Fibroblast of lung (primary cell): ENCODE measurements around the gene TEX38. TPM values are rescaled to one million over a fixed set of nuclear protein-coding genes. Genes with fewer than 3 reads are reported as not detected.
A peak's percentile ranks its signal among the peaks of the same experiment; 100 is the strongest.

Source experiments
- DNase-seq, 2 donors: peaks; one replicate each; pipeline versions ENCODE4 v3.0.0 to v3.0.0-alpha.2; 2010; ENCODE audit warnings: low read depth in 2 of 2
- H2AFZ ChIP-seq: 2 replicates; pipeline ENCODE4 v1.5.1; 2012; ENCODE audit warnings: low read length, control low read depth, inconsistent platforms
- H3K27ac ChIP-seq: 2 replicates; pipeline ENCODE4 v1.5.1; 2011; ENCODE audit warnings: low read length, control low read depth; ENCODE audit not compliant: insufficient read depth
- H3K27me3 ChIP-seq: 2 replicates; pipeline ENCODE4 v1.5.1; 2011; ENCODE audit warnings: mild to moderate bottlenecking, low read length; ENCODE audit not compliant: control insufficient read depth, insufficient read depth
- H3K36me3 ChIP-seq: 2 replicates; pipeline ENCODE4 v1.5.1; 2011; ENCODE audit warnings: low read length; ENCODE audit not compliant: control insufficient read depth, insufficient read depth
- H3K4me1 ChIP-seq: 2 replicates; pipeline ENCODE4 v1.5.1; 2011; ENCODE audit warnings: low read length; ENCODE audit not compliant: control insufficient read depth, insufficient read depth; ENCODE audit errors: extremely low read depth
- H3K4me2 ChIP-seq: 2 replicates; pipeline ENCODE4 v1.5.1; 2011; ENCODE audit warnings: low read length, control low read depth; ENCODE audit not compliant: insufficient read depth; ENCODE audit errors: extremely low read depth
- H3K4me3 ChIP-seq, 4 experiments: fragments of 200-600 bp in 1 of 4; sonication (generic) in 1 of 4; replicated peaks in 1 of 4; 2 replicates each; pipeline ENCODE4 v1.5.1; 2011 to 2016; ENCODE audit warnings: low read length in 4 of 4, low read depth in 3 of 4, mild to moderate bottlenecking in 3 of 4, control low read depth in 2 of 4, inconsistent platforms in 1 of 4, mixed read lengths in 1 of 4; ENCODE audit not compliant: insufficient read depth in 1 of 4; ENCODE audit errors: control extremely low read depth in 1 of 4
- H3K79me2 ChIP-seq: 2 replicates; pipeline ENCODE4 v1.5.1; 2012; ENCODE audit warnings: mild to moderate bottlenecking, low read length, inconsistent platforms; ENCODE audit not compliant: control insufficient read depth, insufficient read depth
- H3K9ac ChIP-seq: 2 replicates; pipeline ENCODE4 v1.5.1; 2011; ENCODE audit warnings: mild to moderate bottlenecking, low read length, control low read depth; ENCODE audit not compliant: insufficient read depth
- H3K9me3 ChIP-seq: 2 replicates; pipeline ENCODE4 v1.5.1; 2012; ENCODE audit warnings: low read depth, low read length; ENCODE audit not compliant: control insufficient read depth, insufficient read depth
- H4K20me1 ChIP-seq: 2 replicates; pipeline ENCODE4 v1.5.1; 2011; ENCODE audit warnings: low read length; ENCODE audit not compliant: control insufficient read depth, insufficient read depth; ENCODE audit errors: extremely low read depth
- EZH2 ChIP-seq: IDR thresholded peaks from 2 replicates; pipeline ENCODE4 v1.5.1; 2012; ENCODE audit warnings: low read length, control low read depth, mild to moderate bottlenecking; ENCODE audit errors: missing control alignments
- polyA plus RNA-seq, 2 donors: library from polyadenylated mRNA; depleted of rRNA in 1 of 2; stranded (reverse) in 1 of 2; unstranded in 1 of 2; fragments of >200 nt; gene quantifications; 2 replicates each; pipeline ENCODE4 v1.2.1, GENCODE V29; 2011 to 2012; ENCODE audit warnings: missing spikeins in 1 of 2
- total RNA-seq: library from RNA; depleted of rRNA; stranded (reverse); fragments of >200 nt; gene quantifications from 2 replicates; pipeline ENCODE4 v1.2.1, GENCODE V29; 2014
- TF ChIP-seq, protein P1 (sequence below), 2 donors: IDR thresholded peaks in 1 of 2; conservative IDR thresholded peaks in 1 of 2; 1 replicate in 1 of 2; 2 replicates in 1 of 2; pipeline ENCODE4 v1.5.1; 2011 to 2012; ENCODE audit warnings: low read length in 2 of 2, control low read depth in 1 of 2, inconsistent platforms in 1 of 2, low read depth in 1 of 2, mild to moderate bottlenecking in 1 of 2

The TEX38 gene
- total and polyA plus RNA-seq, 2 donors (not counting 1 experiment from before 2014, with no cell fraction given): not detected

DNA sequence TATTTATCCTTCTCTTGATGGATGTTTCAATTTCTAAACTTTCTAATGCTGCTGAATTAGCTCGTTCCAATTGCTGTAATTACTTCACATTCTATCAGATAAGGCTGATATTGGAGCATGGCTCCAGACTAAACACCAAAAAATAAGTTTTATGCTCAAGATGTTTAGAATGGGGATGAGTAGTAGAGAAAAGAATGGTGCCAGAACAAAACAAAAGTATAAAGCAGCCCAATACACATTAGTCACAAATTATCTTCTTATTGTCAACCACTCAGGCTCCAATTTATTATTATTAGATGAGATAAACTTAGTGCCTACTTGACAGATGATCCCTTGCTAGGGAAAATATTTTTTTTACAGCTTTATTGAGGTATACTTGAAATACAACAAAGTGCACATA is 25.3 kb upstream of the TEX38 start:
- H3K27ac ChIP-seq: no peak overlapping the region

GRCh38 chr1:46646844-46647243 is 24.8 kb upstream of the TEX38 start:
- no peak overlapping the region for H3K27ac ChIP-seq
- no peak overlapping the region for H3K4me2 ChIP-seq
- no peak overlapping the region for H3K9ac ChIP-seq
- H3K27me3 ChIP-seq: no peaks in the 10 kb centered on the region
- no peak for TF ChIP-seq EZH2
- TF ChIP-seq, protein P1, sequence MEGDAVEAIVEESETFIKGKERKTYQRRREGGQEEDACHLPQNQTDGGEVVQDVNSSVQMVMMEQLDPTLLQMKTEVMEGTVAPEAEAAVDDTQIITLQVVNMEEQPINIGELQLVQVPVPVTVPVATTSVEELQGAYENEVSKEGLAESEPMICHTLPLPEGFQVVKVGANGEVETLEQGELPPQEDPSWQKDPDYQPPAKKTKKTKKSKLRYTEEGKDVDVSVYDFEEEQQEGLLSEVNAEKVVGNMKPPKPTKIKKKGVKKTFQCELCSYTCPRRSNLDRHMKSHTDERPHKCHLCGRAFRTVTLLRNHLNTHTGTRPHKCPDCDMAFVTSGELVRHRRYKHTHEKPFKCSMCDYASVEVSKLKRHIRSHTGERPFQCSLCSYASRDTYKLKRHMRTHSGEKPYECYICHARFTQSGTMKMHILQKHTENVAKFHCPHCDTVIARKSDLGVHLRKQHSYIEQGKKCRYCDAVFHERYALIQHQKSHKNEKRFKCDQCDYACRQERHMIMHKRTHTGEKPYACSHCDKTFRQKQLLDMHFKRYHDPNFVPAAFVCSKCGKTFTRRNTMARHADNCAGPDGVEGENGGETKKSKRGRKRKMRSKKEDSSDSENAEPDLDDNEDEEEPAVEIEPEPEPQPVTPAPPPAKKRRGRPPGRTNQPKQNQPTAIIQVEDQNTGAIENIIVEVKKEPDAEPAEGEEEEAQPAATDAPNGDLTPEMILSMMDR (conservative IDR thresholded peaks at IDR 0.05 in 1 of 2, IDR thresholded peaks at IDR 0.05 in 1 of 2; ENCODE audit: low read depth in 1 of 2, low read length in 2 of 2): no peak
- no peaks in the 10 kb centered on the region for H4K20me1 ChIP-seq
- peaks cover 6% of the 10 kb centered on the region for H3K4me1 ChIP-seq
- no peaks in the 10 kb centered on the region for H3K9me3 ChIP-seq
- no peak overlapping the region for H2AFZ ChIP-seq
- H3K4me3 ChIP-seq: no peak overlapping the region
- DNase-seq: peak in 1 of 2 donors; percentile 88
- no peaks in the 10 kb centered on the region for H3K79me2 ChIP-seq
- H3K36me3 ChIP-seq: peaks cover 2% of the 10 kb centered on the region

More for the DNA sequence above, 25.3 kb upstream of the TEX38 start:
- H2AFZ ChIP-seq: no peak overlapping the region
- H3K4me3 ChIP-seq: no peak overlapping the region
- no peak overlapping the region for H3K4me2 ChIP-seq
- H3K27me3 ChIP-seq: no peaks in the 10 kb centered on the region
- peaks cover 6% of the 10 kb centered on the region for H3K4me1 ChIP-seq
- H3K79me2 ChIP-seq: no peaks in the 10 kb centered on the region
- DNase-seq: peak in 1 of 2 donors; percentile 62
- no peak overlapping the region for H3K9ac ChIP-seq
- no peaks in the 10 kb centered on the region for H4K20me1 ChIP-seq
- peaks cover 2% of the 10 kb centered on the region for H3K36me3 ChIP-seq
- H3K9me3 ChIP-seq: no peaks in the 10 kb centered on the region
- TF ChIP-seq, protein P1 (conservative IDR thresholded peaks at IDR 0.05 in 1 of 2, IDR thresholded peaks at IDR 0.05 in 1 of 2; ENCODE audit: low read depth in 1 of 2, low read length in 2 of 2): no peak
- TF ChIP-seq EZH2: no peak

- no peak overlapping the region for H3K4me3 ChIP-seq
- H3K36me3 ChIP-seq: peaks cover 2% of the 10 kb centered on the region
- H4K20me1 ChIP-seq: no peaks in the 10 kb centered on the region
- H3K79me2 ChIP-seq: no peaks in the 10 kb centered on the region
- H3K27ac ChIP-seq: no peak overlapping the region
- no peak for TF ChIP-seq EZH2
- TF ChIP-seq, protein P1 (conservative IDR thresholded peaks at IDR 0.05 in 1 of 2, IDR thresholded peaks at IDR 0.05 in 1 of 2; ENCODE audit: low read depth in 1 of 2, low read length in 2 of 2): no peak
- no peaks in the 10 kb centered on the region for H3K9me3 ChIP-seq
- DNase-seq: no peak
- no peak overlapping the region for H3K4me2 ChIP-seq
- no peak overlapping the region for H3K9ac ChIP-seq
- no peaks in the 10 kb centered on the region for H3K27me3 ChIP-seq
- no peak overlapping the region for H2AFZ ChIP-seq
- peaks cover 6% of the 10 kb centered on the region for H3K4me1 ChIP-seq
Measured at GRCh38 chr1:46647611-46648010, 24.0 kb upstream of the TEX38 start.
